RPMI7951 (cell line): ENCODE data around the gene GPR78. TPM values are rescaled to one million over a fixed set of nuclear protein-coding genes. Genes with fewer than 3 reads are reported as not detected.

Experiments
- DNase-seq: peaks from one replicate; pipeline ENCODE4 v3.0.0-alpha.2; 2012; ENCODE audit warnings: low read depth
- total RNA-seq: library from RNA; depleted of rRNA; stranded (reverse); fragments of >200 nt; shearing (Covaris generic); gene quantifications from 2 replicates; pipeline ENCODE4 v1.2.3, GENCODE V29; 2014

The GPR78 gene
- total RNA-seq, 1 experiment from 2014 or later, result not detected

DNA sequence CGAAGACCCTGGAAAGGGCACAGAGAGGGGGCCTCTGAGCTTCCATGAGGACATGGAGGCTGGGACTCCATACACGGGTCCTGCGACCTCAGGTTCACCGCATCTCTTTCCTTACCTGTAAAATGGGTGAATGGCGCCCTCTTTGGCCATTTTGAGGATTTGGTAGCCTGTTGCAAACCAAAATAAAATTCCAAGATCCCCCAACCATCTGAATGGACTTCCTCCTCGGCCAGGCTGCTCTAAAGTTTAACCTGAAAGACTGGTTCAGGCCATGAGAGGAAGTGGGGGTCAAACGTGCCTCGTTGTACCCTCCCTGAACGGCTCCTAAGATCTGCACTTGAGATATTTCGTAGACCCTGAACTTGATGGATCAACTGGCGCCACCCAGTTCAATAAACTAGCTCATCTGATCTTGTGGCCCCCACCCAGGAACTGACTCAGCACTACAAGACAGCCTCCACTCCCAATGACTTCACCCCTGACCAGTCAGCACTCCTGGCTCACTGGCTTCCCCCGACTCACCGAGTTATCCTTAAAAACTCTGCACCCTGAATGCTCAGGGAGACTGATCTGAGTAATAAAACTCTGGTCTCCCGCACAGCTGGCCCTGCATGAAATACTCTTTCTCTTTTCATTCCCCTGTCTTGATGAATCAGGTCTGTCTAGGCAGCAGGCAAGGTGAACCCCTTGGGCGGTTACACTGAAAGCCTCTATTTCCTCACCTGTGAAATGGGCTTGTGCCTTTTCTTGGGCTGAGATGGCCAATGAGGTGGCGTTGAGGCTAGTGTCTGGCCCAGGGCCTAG is 32.9 kb upstream of the GPR78 start:
- DNase-seq, result peak; percentile 79

DNA sequence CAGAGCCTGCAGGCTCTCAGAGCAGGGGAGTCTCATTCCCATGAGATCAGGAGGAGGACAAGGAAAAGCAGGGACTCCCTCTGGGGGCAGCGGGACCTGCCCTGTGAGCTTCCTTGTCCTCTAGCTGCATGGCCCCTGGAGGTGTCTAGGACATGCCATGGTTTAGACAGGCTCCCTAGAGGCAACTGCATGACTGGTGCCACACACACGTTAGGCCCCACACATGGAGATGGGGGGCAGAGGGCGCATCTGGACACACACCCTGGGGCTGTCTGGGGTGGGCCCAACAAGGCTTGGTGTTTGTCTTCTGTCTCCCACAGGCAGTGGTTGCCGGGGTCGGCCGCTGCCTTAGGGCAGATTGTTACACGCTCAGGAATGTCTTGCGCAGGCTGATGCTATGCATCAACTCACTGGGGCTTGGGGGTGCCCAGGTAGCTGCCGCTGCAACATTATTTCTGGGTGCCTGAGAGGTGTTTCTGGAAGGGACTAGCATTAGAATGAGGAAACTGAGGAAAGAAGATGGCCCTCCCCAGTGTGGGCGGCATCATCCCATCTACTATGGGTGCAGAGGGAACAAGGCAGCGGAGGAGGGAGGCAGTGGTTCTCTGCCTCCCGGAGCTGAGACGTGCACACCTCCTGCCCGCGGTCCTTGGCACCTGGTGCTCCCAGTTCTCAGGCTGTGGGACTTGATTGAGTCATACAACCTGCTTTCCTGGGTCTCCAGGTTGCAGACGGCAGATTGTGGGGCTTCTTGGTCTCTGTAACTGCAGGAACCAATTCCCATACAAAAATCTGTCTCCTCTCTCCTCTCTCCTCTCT is 32.1 kb upstream of the GPR78 start:
- peak; percentile 88 for DNase-seq

DNA sequence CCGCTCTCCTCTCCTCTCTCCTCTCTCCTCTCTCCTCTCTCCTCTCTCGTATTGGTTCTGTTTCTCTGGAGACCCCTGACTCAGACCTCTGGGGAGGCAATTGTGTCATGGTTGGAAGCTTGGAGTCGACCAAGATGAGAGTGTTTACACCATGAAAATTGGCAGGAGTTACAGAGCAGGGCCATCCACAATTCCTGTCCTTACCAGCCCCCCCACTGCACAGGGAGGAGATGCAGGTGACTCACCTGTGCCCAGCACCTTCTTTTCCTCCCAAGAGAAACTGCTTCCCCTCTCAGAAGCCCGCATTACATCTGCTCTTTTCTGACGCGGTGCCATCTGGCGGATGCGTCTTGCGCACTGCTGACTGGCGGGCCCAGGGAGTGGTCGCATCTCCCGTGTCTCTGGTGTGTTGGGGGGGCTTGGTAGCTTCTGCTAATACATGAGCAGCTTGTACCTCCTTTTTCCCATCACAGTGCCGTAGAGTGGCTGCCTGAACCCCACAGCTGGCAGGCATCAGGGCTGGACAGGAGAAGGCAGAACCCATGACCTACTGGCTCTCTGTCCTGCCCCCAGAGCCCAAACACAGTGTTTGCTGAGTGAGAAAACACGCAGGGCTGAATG is 31.4 kb upstream of the GPR78 start:
- DNase-seq, result no peak

DNA sequence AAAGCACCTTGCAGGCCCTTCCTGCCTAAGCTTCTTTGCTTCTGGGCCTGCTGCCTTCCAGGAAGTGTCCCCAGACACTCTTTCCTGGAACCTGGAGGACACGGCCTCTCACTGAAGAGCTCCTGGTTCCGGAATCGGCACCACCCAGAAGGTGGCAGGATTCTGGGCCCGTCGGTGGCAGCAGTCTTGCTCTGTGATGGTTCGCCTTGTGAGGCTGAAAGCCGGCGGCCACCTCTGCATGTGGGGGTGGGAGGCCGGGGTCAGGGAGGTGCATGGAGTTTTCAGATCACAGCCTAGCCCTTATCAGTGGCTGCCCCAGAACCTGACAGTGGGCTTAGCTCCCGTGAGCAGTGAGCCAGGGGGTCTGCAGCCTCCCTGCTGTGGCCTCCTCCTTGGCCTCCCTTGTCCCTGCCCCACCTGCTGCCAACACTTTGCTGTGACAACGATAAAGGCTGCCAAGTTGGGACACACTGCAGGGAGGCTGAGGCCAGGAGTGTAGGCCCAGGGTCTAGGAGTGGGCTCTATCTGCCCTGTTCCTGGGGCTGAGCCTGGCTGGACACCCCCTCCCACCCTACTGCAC is 30.8 kb upstream of the GPR78 start:
- no peak for DNase-seq

DNA sequence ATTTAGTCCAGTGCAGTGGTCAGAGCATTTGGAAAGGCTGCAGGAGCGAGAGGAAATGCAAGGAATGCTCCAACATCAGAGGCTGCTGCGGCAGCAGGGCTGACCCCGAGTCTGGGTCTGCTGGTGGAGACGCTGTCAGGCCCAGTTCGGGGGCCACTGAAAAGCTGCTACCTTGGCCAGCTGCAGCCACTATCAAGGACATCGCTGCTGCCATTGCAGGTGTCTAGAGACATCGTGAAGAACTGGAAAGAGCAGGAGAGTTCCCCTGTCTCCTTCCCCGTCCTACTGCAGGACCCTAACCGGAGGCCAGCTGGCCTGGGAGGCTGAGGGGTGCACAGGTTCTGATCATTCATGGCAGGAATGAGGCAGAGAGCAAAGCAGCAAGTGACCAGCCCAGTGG is 29.5 kb upstream of the GPR78 start:
- no peak for DNase-seq

DNA sequence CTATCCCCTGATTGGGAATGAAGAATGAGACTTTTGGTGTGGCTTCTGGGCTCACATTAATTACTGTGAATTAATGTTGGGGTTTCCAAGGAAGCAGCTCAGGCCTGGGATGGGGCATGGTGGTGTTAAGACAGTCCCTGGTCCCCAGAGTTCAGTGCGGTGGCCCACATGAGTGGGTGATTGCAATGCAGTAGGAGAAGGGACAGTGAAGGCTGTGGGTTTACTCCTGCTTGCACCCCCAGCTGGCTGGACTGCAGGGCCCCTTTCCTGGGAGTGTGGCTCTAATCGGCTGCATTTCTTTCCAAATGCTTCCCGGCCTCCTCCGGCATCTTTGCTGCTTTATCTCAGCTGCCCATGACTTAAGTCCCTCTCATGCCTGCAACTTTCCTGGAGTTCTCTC is 28.2 kb upstream of the GPR78 start:
- no peak for DNase-seq

DNA sequence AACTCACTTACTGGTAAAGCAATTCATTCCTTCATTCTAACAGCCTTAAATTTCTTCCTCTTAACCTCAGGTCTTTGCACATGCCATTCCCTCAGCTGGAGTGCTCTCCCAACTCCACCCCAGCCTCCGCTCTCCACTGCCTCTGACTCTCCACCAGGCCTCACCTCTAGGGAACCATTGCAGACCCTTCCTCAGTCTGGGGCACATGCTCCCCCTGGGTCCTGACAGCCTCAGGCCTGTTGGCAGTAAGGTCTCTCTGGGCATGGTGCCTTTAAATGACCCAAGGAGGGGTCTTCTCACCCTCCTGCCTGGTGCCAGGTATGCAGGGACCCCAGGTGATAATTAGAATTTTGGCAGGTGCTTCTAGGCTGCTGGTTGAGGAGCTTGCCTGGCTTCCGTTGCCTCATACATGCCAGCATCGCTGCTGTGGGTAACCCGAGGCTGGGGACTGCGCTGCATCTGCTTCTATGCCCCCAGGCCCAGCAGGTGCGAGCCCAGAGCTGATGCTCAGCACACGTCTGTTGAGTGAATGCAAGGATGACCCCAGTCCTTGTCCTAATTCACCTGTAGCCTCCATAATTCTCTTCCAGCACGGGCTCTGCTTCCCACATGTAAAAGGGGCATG is 27.5 kb upstream of the GPR78 start:
- DNase-seq, result no peak

DNA sequence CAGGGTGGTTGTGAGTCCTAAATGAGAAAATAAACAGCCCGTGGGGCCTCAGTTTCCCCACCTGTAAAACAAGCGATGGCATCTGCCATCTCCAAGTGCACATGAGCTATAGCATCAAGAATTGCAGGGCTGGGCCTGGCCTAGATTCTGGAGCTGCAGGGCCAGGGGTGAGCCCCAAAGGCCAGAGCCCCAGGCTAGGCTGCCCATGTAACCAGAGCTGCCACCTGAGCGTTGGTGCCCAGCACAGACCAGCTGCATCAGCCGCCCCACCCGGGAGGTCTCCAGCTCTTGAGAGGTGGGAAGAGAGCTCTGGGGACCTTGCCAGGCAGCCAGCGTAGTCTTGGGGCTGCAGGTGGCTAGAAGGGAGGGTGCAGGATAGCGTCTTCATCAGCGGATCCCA is 27.0 kb upstream of the GPR78 start:
- no peak for DNase-seq

DNA sequence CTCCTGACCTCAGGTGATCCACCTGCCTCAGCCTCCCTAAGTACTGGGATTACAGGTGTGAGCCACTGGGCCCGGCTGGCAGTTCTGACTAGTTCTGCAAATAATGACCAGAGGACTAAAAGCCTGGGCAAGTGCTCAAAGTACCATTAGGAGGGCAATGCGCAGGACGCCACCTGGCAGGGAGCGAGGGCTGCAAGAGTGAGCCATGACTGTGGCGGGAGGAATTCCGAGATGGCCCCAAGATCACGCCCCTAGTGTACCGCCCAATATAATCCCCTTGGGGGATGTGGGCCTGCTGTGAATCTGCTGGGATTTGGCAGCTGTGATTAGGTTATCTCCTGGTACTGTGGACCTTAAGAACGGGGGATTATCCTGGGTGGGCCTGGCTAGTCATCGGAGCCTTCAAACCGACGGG is 26.2 kb upstream of the GPR78 start:
- no peak for DNase-seq

DNA sequence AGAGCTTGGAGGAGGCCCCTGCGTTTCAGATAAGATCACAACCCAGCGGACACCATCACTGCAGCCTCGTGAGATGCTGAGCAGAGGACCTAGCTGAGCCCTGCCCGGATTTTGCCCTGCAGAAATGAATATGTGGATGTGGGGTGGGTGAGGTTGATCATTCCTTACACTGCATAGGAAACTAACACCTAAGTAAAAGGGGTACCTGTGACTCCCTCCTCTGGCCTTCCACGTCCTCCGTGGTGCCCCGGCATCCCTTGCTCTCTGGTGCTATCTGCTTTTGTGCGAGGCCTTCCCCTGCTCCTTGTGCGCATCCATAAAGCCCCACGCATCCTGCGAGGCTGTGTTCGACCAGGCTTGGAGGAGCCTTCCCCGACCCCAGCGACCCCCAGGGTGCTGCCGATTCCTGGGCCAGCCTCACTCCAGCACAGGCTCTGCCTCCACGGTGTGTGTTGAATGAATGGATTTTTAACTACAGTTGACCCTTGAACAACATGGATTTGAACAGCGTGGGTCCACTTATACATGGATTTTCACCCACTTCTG is 25.6 kb upstream of the GPR78 start:
- no peak for DNase-seq

DNA sequence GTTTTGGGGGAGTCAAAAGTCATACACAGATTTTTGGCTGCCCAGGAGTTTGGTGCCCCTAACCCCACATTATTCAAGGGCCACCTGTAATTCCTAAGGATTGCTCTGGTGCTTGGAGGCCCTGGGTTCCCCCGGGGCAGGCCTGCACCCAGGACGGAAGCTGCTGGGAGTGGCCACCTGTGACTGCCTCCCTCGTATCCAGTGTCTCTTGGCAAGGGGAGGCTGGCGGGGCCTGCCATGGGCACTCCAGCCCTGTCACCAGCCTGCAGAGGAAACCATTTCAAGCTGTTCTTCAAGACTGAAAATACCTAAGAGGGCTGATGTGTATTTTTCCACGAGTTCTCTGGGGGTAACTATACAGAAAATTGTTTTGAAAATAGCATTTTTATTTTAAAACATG is 24.5 kb upstream of the GPR78 start:
- no peak for DNase-seq

DNA sequence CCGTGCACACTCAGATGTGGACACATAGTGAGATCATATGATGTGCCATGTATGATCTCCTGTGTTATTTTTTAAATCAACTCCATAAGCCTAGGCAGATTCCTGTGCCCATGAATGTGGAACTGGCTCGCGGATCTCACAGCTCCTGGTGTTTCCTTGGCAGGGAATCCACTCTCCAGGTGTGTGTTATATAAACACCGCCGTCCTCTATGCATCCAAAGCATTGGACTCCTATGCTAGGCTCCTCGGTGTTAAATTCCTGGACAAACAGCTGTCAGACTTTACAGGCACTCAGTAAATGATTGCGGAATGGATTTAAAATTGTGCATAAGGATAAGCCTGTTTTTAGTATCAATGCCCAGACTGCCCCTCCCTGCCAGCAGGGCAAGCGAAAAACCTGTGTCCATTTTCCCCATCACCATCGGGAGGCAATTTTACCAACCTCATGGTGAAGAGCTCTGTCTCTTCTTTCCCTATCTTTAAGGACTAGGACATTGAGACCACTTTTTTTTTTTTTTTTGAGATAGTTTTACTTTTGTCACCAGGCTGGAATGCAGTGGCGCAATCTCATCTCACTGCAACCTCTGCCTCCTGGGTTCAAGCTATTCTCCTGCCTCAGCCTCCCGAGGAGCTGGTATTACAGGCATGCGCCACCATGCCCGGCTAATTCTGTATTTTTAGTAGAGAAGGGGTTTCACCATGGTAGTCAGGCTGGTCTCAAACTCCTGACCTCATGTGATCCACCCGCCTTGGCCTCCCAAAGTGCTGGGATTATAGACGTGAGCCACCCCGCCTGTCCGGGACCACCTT is 23.6 kb upstream of the GPR78 start:
- no peak for DNase-seq

DNA sequence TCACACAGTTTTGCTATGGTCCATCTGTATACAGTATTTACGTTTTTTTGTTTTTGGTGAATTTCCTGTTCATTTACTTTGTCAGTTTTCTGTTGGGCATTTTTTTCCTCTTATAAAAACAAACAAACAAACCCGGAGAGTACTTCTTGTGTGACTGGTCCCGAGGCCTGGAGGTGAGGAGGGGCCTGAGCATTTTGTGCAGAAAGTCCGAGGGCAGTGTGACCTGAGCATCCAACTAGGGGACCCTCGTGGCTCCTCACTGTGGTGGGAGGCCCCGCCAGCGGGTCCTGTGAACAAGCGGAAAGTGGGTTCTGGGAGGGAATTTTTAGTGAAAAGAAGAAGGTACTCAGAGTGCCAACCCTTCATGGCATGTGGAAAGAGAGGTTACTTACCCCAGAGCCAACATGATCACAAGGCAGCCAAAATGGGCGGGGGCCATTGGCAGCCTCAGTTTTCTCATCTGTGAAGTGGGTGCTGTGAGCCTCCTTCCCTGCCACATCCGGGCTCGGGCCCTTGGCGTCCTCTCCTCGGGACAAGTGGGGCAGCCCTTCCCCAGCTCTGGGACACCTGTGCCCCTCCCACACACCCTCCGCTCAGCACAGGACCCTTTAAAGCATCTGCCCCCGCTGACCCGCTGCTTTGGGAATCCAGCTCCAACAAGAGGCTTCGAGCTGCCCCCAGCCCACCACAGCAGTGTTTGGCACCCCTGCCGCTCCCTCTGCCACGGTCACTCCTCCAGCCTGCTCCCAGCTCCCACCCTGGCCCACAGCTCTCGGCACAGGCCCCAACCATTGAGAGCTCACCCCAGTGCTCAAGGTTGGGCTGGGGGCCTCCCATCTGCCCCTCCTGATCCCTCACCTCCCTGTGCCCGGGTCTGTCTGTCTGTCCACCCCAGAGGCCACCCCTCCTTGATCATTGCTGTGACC is 22.8 kb upstream of the GPR78 start:
- DNase-seq, result no peak

DNA sequence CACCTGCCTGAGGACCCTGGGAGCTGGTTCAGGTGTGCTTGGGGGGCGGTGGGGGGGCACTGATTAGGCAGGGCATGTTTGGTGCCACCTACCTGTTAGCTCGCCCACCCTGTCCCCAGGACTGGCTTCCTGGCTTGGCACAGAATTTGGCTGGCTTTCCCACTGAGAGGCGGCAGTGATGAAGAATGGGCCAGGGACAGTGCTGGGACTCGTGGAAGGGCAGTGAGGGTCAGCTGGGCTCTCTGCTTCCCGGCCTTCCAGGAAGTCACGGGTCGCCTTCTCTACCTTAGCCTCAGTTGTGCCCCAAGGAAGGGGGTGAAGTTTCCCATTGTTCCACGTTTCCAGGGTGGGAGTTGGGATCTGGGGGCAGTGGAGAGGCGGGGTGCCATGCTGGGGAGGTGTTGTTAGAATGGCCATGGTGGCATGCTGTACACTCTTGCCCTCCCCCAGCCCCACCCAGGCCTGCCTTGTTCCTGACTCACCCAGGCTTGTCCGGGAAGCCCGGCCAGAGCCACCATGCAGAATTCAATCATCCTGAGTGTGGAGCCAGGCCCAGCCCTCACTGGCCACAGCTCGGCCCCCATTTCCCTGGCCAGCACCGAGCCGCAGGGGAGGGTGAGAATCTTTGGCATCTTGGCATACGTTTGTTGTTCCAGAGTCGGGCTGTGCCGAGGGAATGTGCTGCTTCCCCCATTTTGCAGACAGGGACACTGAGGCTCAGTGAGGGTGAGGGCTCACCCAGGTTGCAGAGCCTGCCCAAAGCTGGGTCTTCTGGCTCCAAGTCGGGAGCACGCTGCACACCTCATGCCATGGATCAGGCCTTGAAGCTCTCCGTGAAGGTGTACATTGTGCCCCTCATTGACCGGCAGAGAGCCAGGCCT is 21.9 kb upstream of the GPR78 start:
- DNase-seq, result peak; percentile 69

DNA sequence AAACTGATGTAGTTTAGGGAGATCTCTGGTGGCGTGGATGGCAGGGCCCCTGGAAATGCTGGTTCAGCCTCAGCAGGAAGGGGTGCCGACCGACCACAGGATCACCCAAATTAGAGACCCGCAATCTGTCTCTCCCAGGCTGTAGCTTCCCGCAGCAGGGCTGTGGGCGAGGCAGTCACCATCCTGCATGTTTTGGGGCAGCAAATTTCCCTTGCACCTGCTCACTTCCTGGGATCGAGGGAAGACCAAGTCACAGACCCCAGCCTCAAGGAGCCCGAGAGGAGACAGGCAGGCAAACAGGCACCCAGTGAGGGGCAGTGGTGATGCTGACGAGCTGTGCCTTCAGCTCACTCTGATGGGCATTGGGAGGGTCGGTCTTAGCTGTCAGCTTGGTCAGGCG is 21.2 kb upstream of the GPR78 start:
- no peak for DNase-seq

DNA sequence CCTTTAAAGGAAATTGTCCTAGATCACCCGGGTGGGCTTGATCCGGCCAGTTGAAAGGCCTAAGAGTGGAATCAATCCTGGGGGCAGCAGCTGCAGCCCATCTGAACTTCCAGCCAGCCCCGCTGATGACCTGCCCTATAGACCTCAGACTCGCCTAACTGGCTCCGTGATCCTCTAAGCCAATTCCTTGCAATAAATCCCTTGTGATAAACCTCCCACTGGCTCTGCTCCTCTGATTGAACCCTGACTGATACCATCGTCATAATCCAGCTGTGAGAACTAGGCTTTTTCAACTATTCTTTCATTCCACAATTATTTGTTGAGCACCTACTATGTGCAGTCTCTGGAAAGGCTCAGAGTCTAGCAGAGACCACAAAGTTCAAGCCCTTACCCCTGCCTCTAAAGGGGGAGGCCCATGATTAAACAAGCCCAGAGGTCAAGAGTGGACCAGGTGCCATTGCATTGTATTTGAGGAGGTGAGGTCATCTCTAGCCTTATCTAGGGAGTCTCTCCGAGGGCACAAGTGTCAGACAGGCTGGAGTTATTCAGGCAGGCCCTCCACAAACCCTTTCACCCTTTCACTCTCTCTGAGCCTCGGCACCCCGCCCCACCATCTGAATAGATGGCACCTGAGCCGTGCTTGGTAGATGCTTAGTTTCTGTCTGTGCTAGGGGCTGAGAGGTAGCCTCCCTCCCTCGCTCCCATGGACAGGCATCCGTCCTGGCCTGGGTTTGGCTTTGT is 20.5 kb upstream of the GPR78 start:
- no peak for DNase-seq

DNA sequence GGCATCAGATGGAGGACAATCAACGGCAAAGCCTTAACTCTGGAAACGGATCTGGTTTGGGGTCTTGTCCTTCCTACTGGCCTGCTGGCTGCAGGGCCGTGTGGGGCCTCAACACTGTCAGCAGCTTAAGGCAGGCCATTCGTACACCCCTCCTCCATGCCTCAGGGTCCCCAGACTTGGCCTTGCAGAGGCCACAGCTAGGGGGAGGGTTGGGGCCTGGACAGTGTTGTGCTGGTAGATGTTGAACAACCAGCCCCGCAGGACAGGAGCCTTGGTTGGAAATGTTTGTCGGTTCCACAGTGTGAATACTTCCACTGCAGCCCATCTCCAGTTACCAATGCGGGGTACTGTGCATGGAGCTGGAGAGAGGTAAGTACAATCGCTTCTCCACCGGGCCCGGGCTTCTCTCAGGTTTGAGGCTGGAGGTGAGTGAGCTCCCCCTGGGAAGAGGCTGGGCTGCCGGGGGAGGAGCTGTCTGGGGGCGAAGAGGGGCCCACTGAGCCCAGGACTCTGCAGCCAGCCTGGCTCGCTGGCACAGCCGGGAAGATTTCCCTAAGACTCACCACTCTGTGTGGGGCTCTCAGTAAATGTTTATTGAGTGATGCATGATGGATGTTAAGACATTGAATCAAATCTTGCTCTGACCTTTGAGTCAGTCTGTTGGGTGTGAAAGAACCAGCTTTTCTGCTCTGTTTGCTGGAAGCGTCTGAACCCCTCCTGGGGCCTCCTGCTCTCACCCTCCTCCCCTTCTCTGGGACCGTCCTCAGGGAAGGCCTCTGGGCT is 19.7 kb upstream of the GPR78 start:
- peak; percentile 33 for DNase-seq
